DND-41 (cell line): ENCODE measurements around the gene NXF1.

Experiments used
- ATAC-seq: fragments of 200-7000 bp; cut with Tn5 transposase; 3 replicates; pipeline ENCODE4 v1.9.1; 2021; ENCODE audit warnings: low read depth; ENCODE audit not compliant: insufficient read depth
- DNase-seq: peaks from one replicate; pipeline ENCODE4 v3.0.0-alpha.2; 2020
- H2AFZ ChIP-seq: 2 replicates; pipeline ENCODE4 v1.6.0; 2012; ENCODE audit warnings: low read depth, low read length
- H3K27ac ChIP-seq: 2 replicates; pipeline ENCODE4 v1.5.1; 2012; ENCODE audit warnings: low read length, inconsistent platforms
- H3K27me3 ChIP-seq: fragments of 200-600 bp; sonication (generic); 2 replicates; pipeline ENCODE4 v1.6.0; 2012; ENCODE audit warnings: low read length, mild to moderate bottlenecking, inconsistent platforms; ENCODE audit not compliant: insufficient read depth, poor library complexity
- H3K36me3 ChIP-seq: 2 replicates; pipeline ENCODE4 v1.5.1; 2012; ENCODE audit warnings: low read length, inconsistent platforms; ENCODE audit not compliant: insufficient read depth
- H3K4me1 ChIP-seq: 2 replicates; pipeline ENCODE4 v1.5.1; 2012; ENCODE audit warnings: mild to moderate bottlenecking, low read length; ENCODE audit not compliant: insufficient read depth
- H3K4me2 ChIP-seq: 2 replicates; pipeline ENCODE4 v1.6.0; 2012; ENCODE audit warnings: mild to moderate bottlenecking, moderate library complexity, low read length, inconsistent platforms; ENCODE audit not compliant: insufficient read depth
- H3K4me3 ChIP-seq, 2 experiments: fragments of 200-600 bp in 1 of 2; shearing (Covaris generic) in 1 of 2; 2 replicates each; pipeline ENCODE4 v1.5.1; 2012 to 2016; ENCODE audit warnings: inconsistent platforms in 2 of 2, low read length in 2 of 2, mild to moderate bottlenecking in 2 of 2, low read depth in 1 of 2, moderate library complexity in 1 of 2
- H3K79me2 ChIP-seq: 2 replicates; pipeline ENCODE4 v1.6.0; 2012; ENCODE audit warnings: low read length, inconsistent platforms; ENCODE audit not compliant: insufficient read depth
- H3K9ac ChIP-seq: 2 replicates; pipeline ENCODE4 v1.6.0; 2012; ENCODE audit warnings: low read depth, mild to moderate bottlenecking, inconsistent platforms, low read length, moderate library complexity
- H3K9me3 ChIP-seq: 2 replicates; pipeline ENCODE4 v1.5.1; 2012; ENCODE audit warnings: low read length, moderate library complexity, mild to moderate bottlenecking, inconsistent platforms; ENCODE audit not compliant: insufficient read depth, severe bottlenecking
- H4K20me1 ChIP-seq: 2 replicates; pipeline ENCODE4 v1.6.0; 2012; ENCODE audit warnings: low read length; ENCODE audit not compliant: insufficient read depth
- EZH2 ChIP-seq: IDR thresholded peaks from 3 replicates; pipeline ENCODE4 v1.6.1; 2012; ENCODE audit warnings: borderline replicate concordance, low read depth, mild to moderate bottlenecking, moderate library complexity, low read length, inconsistent platforms; ENCODE audit not compliant: severe bottlenecking
- TF ChIP-seq, protein P1 (sequence below): IDR thresholded peaks from 2 replicates; pipeline ENCODE4 v1.5.1; 2012; ENCODE audit warnings: borderline replicate concordance, low read length, moderate library complexity, mild to moderate bottlenecking; ENCODE audit not compliant: poor library complexity, severe bottlenecking; ENCODE audit errors: extremely low read depth

NXF1 gene

GRCh38 chr11:62806611-62807121 is 1.4 kb upstream of the NXF1 start:
- Histone ChIP-seq H3K9ac (no peak overlapping the region; the same call in 1 of the 2 replicates), H3K4me3 (0 out of 4 replicates have a peak overlapping the region, but pooled peaks of 1 of the 2 experiments have one; percentile 73), H3K36me3 (peaks cover 24% of the 10 kb centered on the region), H3K4me2 (peak overlapping the region; percentile 85), H2AFZ (no peak overlapping the region), H3K27me3 (no peaks in the 10 kb centered on the region), H4K20me1 (peaks cover 15% of the 10 kb centered on the region; the same call in 1 of the 2 replicates), H3K27ac (no peak overlapping the region; the same call in 1 of the 2 replicates), H3K9me3 (no peaks in the 10 kb centered on the region), H3K4me1 (peaks cover 29% of the 10 kb centered on the region), H3K79me2 (peaks cover 35% of the 10 kb centered on the region)
- ATAC-seq = no peak
- DNase-seq = no peak
- TF ChIP-seq, protein P1, sequence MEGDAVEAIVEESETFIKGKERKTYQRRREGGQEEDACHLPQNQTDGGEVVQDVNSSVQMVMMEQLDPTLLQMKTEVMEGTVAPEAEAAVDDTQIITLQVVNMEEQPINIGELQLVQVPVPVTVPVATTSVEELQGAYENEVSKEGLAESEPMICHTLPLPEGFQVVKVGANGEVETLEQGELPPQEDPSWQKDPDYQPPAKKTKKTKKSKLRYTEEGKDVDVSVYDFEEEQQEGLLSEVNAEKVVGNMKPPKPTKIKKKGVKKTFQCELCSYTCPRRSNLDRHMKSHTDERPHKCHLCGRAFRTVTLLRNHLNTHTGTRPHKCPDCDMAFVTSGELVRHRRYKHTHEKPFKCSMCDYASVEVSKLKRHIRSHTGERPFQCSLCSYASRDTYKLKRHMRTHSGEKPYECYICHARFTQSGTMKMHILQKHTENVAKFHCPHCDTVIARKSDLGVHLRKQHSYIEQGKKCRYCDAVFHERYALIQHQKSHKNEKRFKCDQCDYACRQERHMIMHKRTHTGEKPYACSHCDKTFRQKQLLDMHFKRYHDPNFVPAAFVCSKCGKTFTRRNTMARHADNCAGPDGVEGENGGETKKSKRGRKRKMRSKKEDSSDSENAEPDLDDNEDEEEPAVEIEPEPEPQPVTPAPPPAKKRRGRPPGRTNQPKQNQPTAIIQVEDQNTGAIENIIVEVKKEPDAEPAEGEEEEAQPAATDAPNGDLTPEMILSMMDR = no peak
- no peak for TF ChIP-seq EZH2

- Histone ChIP-seq H3K4me1 (peaks cover 29% of the 10 kb centered on the region), H2AFZ (peak overlapping the region; percentile 90), H3K4me2 (peak overlapping the region; percentile 85), H4K20me1 (peaks cover 15% of the 10 kb centered on the region; the same call in 1 of the 2 replicates), H3K79me2 (peaks cover 42% of the 10 kb centered on the region), H3K4me3 (peak overlapping the region; percentile 42 to 73; a peak in 3 of 4 replicates), H3K27ac (peak overlapping the region; percentile 73), H3K9ac (peak overlapping the region; percentile 84), H3K36me3 (peaks cover 31% of the 10 kb centered on the region), H3K9me3 (no peaks in the 10 kb centered on the region), H3K27me3 (no peaks in the 10 kb centered on the region)
- no peak for DNase-seq
- ATAC-seq = no peak
- TF ChIP-seq EZH2 = no peak
- TF ChIP-seq, protein P1 = no peak
These were observed 761 bp upstream of the NXF1 start for GRCh38 chr11:62805961-62806441.

DNA sequence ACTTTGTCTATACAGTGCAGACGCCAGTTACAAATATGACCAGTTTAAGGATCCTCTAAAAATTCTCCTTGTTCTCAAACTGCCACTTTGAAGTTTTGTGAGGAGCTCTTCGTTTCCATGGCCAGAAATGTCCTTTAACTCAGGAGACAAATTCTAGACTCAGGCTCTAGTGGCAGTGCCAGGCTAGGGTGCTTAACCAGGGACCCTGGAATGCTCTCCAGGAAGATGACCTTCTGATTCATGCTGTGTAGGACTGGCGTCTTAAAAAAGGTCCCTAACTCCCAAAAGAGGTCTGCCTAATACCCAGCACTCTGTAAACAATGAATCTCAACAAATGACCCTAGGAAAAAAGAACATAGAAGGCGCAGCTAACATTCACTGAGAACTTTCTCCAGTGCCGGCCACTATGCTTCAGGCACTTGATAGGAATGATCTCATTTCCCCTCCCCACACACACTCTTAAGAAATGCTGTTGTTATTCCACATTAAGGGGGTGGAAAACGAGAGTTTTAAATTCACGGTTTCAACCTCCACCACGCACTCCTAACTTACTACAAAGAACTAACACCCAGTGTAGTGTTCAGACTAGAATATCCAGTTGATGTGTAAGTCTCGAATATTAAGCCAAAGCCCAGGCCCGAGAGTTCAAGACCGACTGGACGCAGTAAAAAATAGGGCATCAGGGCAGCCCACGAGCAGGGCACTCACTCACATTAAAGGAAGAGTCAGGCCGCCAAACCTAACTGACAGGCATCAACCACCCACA is 747 bp downstream of the NXF1 start:
- no peak for DNase-seq
- peak; percentile 2 for ATAC-seq
- H3K4me1 ChIP-seq = peaks cover 29% of the 10 kb centered on the region
- peak overlapping the region; percentile 74 for H2AFZ ChIP-seq
- peak overlapping the region; percentile 85 for H3K4me2 ChIP-seq
- peak overlapping the region; percentile 42 to 73 for H3K4me3 ChIP-seq
- TF ChIP-seq EZH2 = no peak
- TF ChIP-seq, protein P1 = no peak
- H3K36me3 ChIP-seq = peaks cover 46% of the 10 kb centered on the region
- peak overlapping the region; percentile 84 for H3K9ac ChIP-seq
- H4K20me1 ChIP-seq = peaks cover 15% of the 10 kb centered on the region; the same call in 1 of the 2 replicates
- H3K27ac ChIP-seq = peak overlapping the region; percentile 78
- no peaks in the 10 kb centered on the region for H3K27me3 ChIP-seq
- no peaks in the 10 kb centered on the region for H3K9me3 ChIP-seq
- peaks cover 48% of the 10 kb centered on the region for H3K79me2 ChIP-seq
